Upper lobe of right lung (tissue), 1 donor: ENCODE results near the gene ERGIC1. TPM values are rescaled to one million over a fixed set of nuclear protein-coding genes. Genes with fewer than 3 reads are reported as not detected.

ENCODE experiments used
- ATAC-seq: fragments of 200-7000 bp; cut with Tn5 transposase; one replicate; pipeline ENCODE4 v1.9.1; 2020; ENCODE audit warnings: mild to moderate bottlenecking, moderate library complexity
- DNase-seq: peaks from one replicate; pipeline ENCODE4 v3.0.0-alpha.2; 2020
- H3K27ac ChIP-seq: fragments of 200-600 bp; one replicate; pipeline ENCODE4 v1.8.0; 2022
- H3K27me3 ChIP-seq: fragments of 200-600 bp; one replicate; pipeline ENCODE4 v1.8.0; 2022; ENCODE audit warnings: mild to moderate bottlenecking
- H3K36me3 ChIP-seq: fragments of 200-600 bp; one replicate; pipeline ENCODE4 v1.8.0; 2022
- H3K4me1 ChIP-seq: fragments of 200-600 bp; one replicate; pipeline ENCODE4 v1.8.0; 2022
- H3K4me3 ChIP-seq: fragments of 200-600 bp; one replicate; pipeline ENCODE4 v1.8.0; 2022; ENCODE audit warnings: mild to moderate bottlenecking
- H3K9me3 ChIP-seq: fragments of 200-600 bp; one replicate; pipeline ENCODE4 v1.8.0; 2022
- intact Hi-C: fragments of 100-400 bp; cut with DNase I; formaldehyde crosslinking; loops from one replicate; pipeline ENCODE4 v1.11.0; 2022
- total RNA-seq: library from RNA; stranded (reverse); fragmentation: NEBNext Ultra II Directional; extraction: Animal tissue kit (Norgen Biotek cat#: 25700); gene quantifications from one replicate; pipeline ENCODE4 v1.2.1, GENCODE V29; 2021
- TF ChIP-seq, protein P1 (sequence below): fragments of 200-600 bp; IDR thresholded peaks from one replicate; pipeline ENCODE4 v1.8.0; 2022; ENCODE audit warnings: antibody characterized with exemption
- donor health status: DM: no; HTN: yes; CAD: no; lungs with severe emphysema.

Gene ERGIC1
- total RNA-seq, 1 donor from 2014 or later = 186 TPM

- intact Hi-C loops = no loop called here
- ATAC-seq (no peak), DNase-seq (no peak)
- Histone ChIP-seq H3K27me3 (no peaks in the 10 kb centered on the region), H3K9me3 (no peaks in the 10 kb centered on the region), H3K4me3 (no peak overlapping the region), H3K36me3 (peaks cover 27% of the 10 kb centered on the region), H3K27ac (peak overlapping the region; percentile 82), H3K4me1 (peaks cover 58% of the 10 kb centered on the region)
- TF ChIP-seq, protein P1, sequence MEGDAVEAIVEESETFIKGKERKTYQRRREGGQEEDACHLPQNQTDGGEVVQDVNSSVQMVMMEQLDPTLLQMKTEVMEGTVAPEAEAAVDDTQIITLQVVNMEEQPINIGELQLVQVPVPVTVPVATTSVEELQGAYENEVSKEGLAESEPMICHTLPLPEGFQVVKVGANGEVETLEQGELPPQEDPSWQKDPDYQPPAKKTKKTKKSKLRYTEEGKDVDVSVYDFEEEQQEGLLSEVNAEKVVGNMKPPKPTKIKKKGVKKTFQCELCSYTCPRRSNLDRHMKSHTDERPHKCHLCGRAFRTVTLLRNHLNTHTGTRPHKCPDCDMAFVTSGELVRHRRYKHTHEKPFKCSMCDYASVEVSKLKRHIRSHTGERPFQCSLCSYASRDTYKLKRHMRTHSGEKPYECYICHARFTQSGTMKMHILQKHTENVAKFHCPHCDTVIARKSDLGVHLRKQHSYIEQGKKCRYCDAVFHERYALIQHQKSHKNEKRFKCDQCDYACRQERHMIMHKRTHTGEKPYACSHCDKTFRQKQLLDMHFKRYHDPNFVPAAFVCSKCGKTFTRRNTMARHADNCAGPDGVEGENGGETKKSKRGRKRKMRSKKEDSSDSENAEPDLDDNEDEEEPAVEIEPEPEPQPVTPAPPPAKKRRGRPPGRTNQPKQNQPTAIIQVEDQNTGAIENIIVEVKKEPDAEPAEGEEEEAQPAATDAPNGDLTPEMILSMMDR = no peak
These were observed 64.9 kb downstream of the ERGIC1 start for GRCh38 chr5:172898843-172899369.

GRCh38 chr5:172899436-172899835 is 65.4 kb downstream of the ERGIC1 start:
- intact Hi-C loops = no loop called here
- Histone ChIP-seq H3K4me1 (peaks cover 63% of the 10 kb centered on the region), H3K36me3 (peaks cover 27% of the 10 kb centered on the region), H3K9me3 (no peaks in the 10 kb centered on the region), H3K27me3 (no peaks in the 10 kb centered on the region), H3K4me3 (no peak overlapping the region), H3K27ac (peak overlapping the region; percentile 82)
- DNase-seq = no peak
- ATAC-seq = no peak
- TF ChIP-seq, protein P1 = no peak

DNA sequence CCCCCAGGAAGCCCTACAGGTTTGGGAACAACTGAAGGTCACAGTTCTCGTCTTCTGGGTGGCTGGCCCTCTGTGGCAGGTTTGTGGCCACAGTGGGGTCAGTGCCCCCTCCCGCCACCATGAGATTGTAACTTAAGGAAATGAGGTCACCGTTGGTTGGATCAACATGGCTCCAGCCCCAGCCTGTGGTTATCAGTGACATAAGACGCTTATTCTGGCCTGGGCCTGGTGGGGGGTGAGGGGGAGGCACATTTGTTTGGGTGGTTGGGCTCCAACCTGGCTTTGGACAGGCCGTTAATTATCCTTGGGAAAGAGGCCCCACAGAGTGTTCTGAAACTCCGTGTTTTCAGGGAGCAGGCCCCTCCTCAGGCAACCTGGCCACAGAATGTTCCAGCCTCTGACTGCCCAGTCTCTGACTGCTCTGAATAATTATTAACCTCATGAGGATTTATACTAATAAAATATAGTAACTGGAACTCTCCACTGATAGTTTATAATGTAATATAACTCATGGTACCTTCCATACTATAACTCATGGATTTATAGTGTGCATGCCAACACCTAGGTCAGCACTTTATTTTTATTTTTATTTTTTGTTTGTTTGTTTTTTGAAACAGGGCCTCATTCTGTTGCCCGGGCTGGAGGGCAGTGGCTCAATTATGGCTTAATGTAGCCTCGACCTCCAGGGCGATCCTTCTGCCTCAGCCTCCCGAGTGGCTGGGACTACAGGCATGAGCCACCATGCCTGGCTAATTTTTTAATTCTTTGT is 67.1 kb downstream of the ERGIC1 start:
- no peaks in the 10 kb centered on the region for H3K9me3 ChIP-seq
- intact Hi-C loops = loop anchor here (10.0 kb wide), 1 partner anchor 126 kb away; the partner anchor contains the start of gene DUSP1
- peaks cover 74% of the 10 kb centered on the region for H3K4me1 ChIP-seq
- TF ChIP-seq, protein P1 = no peak
- H3K27me3 ChIP-seq = no peaks in the 10 kb centered on the region
- no peak for DNase-seq
- ATAC-seq = no peak
- peaks cover 27% of the 10 kb centered on the region for H3K36me3 ChIP-seq
- no peak overlapping the region for H3K4me3 ChIP-seq
- H3K27ac ChIP-seq = peak overlapping the region; percentile 91

- no peaks in the 10 kb centered on the region for H3K9me3 ChIP-seq
- TF ChIP-seq, protein P1 = no peak
- H3K36me3 ChIP-seq = peaks cover 27% of the 10 kb centered on the region
- no peak overlapping the region for H3K4me3 ChIP-seq
- DNase-seq (no peak), ATAC-seq (no peak)
- peak overlapping the region; percentile 91 for H3K27ac ChIP-seq
- intact Hi-C loops = loop anchor here (10.0 kb wide), 1 partner anchor 127 kb away; the partner anchor contains the start of gene DUSP1
- peaks cover 71% of the 10 kb centered on the region for H3K4me1 ChIP-seq
- H3K27me3 ChIP-seq = no peaks in the 10 kb centered on the region
These were observed 67.9 kb downstream of the ERGIC1 start for GRCh38 chr5:172901788-172902496.

DNA sequence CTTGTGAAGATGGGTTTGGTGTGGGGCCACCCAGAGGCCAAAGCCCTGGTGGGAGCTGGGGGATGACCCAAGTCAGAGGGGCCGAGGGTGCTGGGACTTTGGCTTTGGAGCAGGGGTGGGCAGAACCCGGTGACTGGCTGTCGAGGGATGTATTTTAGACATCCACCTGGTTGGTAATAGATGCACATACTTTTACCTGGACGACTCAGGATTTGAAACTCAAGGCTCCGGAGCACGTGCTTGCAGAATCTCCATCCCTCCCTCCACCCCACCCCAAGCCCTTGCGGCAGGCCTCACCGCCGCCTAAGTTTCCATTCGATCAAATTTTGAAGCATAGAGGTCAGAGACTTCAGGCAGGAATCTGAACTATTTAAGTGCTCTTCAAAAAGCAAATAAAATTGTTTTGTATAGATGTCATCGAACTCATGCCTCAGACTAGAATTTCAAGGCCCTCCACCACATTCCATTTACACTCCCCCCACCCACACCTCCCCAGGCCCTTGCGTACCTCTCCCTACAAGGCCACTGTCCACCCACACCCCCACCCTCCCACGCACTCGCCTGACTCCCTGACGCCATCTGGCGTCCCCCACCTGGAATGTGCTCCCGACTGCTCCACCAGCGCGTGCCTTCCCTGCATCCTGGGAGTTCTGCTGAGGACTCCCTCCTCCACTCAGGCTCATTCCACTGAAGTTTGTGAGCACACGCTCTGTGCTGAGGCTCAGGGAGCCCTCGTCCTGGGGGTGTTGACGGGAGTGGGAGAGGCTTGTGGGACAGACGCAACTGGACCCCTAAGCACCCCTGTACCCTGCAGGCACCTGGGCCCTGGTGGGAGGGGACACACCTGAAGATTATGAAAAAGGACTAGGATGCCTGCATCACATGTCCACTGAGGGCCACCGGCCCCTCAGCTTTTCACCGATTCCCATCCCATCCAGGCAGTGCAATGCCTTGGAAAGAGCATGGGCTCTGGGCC is 68.7 kb downstream of the ERGIC1 start:
- Histone ChIP-seq H3K27ac (peak overlapping the region; percentile 91), H3K27me3 (no peaks in the 10 kb centered on the region), H3K36me3 (peaks cover 27% of the 10 kb centered on the region), H3K4me1 (peaks cover 62% of the 10 kb centered on the region), H3K9me3 (no peaks in the 10 kb centered on the region), H3K4me3 (no peak overlapping the region)
- intact Hi-C loops = loop anchor here (10.0 kb wide), 1 partner anchor 128 kb away; the partner anchor contains the start of gene DUSP1
- peak; percentile 82 for ATAC-seq
- TF ChIP-seq, protein P1 = peak; percentile 47
- peak; percentile 93 for DNase-seq
